HCT116 (cell line): ENCODE results near the gene COG8. TPM values are rescaled to one million over a fixed set of nuclear protein-coding genes. Genes with fewer than 3 reads are reported as not detected.

Experiments used
- ATAC-seq: fragments of 200-7000 bp; cut with Tn5 transposase; 2 replicates; pipeline ENCODE4 v1.9.1; 2020; ENCODE audit warnings: mild to moderate bottlenecking, moderate library complexity
- BruUV-seq: library from RNA; stranded (reverse); fragments of 400-500 nt; replicated peaks from 2 replicates; lab custom pipeline; 2021; lab: Mats Ljungman, UMichigan
- CTCF ChIA-PET: fragments of 300-600 bp; sonication (Branson Sonifier 250); formaldehyde crosslinking; loops from one replicate; lab custom pipeline; 2021; ENCODE audit warnings: antibody characterized with exemption; lab: Charles Lee
- POLR2A ChIA-PET: fragments of 300-600, 350-600 bp; sonication (Branson Sonifier 250); formaldehyde crosslinking; loops from one replicate; lab custom pipeline; 2021; ENCODE audit warnings: antibody characterized with exemption; lab: Charles Lee
- RAD21 ChIA-PET, 2 experiments: fragments of 300-600 bp; sonication (Branson Sonifier 250); formaldehyde crosslinking; loops; one replicate each; lab custom pipeline; 2023; ENCODE audit warnings: low total read pairs in 2 of 2; ENCODE audit not compliant: uncharacterized antibody in 2 of 2, unreplicated experiment in 2 of 2, low non-redundant PET in 1 of 2; lab: Charles Lee
- DNase-seq: peaks from one replicate; pipeline ENCODE4 v3.0.0-alpha.2; 2010; ENCODE audit warnings: low read depth, low spot score
- H2AFZ ChIP-seq: fragments of 200-600 bp; shearing (Covaris generic), sonication (generic); 2 replicates; pipeline ENCODE4 v1.6.1; 2017; ENCODE audit warnings: low read depth, mixed run types, mixed read lengths, antibody characterized with exemption, low read length; ENCODE audit not compliant: poor library complexity, severe bottlenecking
- H3K27ac ChIP-seq: 2 replicates; pipeline ENCODE4 v1.5.1; 2012; ENCODE audit warnings: low read depth, low read length
- H3K27me3 ChIP-seq: fragments of 200-600 bp; sonication (generic); 2 replicates; pipeline ENCODE4 v1.6.1; 2016; ENCODE audit warnings: mixed run types, low read length, mixed read lengths; ENCODE audit not compliant: insufficient read depth
- H3K36me3 ChIP-seq, 2 experiments: fragments of 200-500 bp in 1 of 2; fragments of 200-600 bp in 1 of 2; sonication (Bioruptor generic) in 1 of 2; sonication (generic) in 1 of 2; 2 replicates each; pipeline versions ENCODE4 v1.5.1 to v1.6.1; 2014 to 2016; ENCODE audit warnings: low read length in 2 of 2, inconsistent platforms in 1 of 2, mixed read lengths in 1 of 2, mixed run types in 1 of 2; ENCODE audit not compliant: insufficient read depth in 2 of 2, control insufficient read depth in 1 of 2
- H3K4me1 ChIP-seq, 2 experiments: fragments of 200-600 bp in 1 of 2; sonication (generic) in 1 of 2; 2 replicates each; pipeline versions ENCODE4 v1.5.1 to v1.6.1; 2012 to 2017; ENCODE audit warnings: low read length in 2 of 2, inconsistent platforms in 1 of 2, mild to moderate bottlenecking in 1 of 2, mixed read lengths in 1 of 2, mixed run types in 1 of 2, moderate library complexity in 1 of 2; ENCODE audit not compliant: insufficient read depth in 2 of 2, control insufficient read depth in 1 of 2
- H3K4me2 ChIP-seq: fragments of 200-600 bp; sonication (generic); 2 replicates; pipeline ENCODE4 v1.6.1; 2017; ENCODE audit warnings: mixed run types, low read length, mixed read lengths
- H3K4me3 ChIP-seq, 2 experiments: fragments of 200-600 bp in 1 of 2; sonication (generic) in 1 of 2; replicated peaks in 1 of 2; 2 replicates each; pipeline ENCODE4 v1.5.1; 2011 to 2016; ENCODE audit warnings: low read length in 2 of 2, control low read depth in 1 of 2, low read depth in 1 of 2, mild to moderate bottlenecking in 1 of 2, mixed read lengths in 1 of 2, mixed run types in 1 of 2
- H3K79me2 ChIP-seq: fragments of 200-600 bp; sonication (generic); 2 replicates; pipeline ENCODE4 v1.6.1; 2017; ENCODE audit warnings: mild to moderate bottlenecking, mixed run types, low read length, moderate library complexity, mixed read lengths; ENCODE audit not compliant: insufficient read depth
- H3K9ac ChIP-seq: fragments of 200-600 bp; sonication (generic); 2 replicates; pipeline ENCODE4 v1.6.1; 2016; ENCODE audit warnings: low read length, mixed read lengths
- H3K9me2 ChIP-seq: fragments of 200-600 bp; sonication (generic), shearing (Covaris generic); 2 replicates; pipeline ENCODE4 v1.6.1; 2017; ENCODE audit warnings: mixed run types, mild to moderate bottlenecking, moderate library complexity; ENCODE audit not compliant: insufficient read depth
- H3K9me3 ChIP-seq, 2 experiments: fragments of 200-500 bp in 1 of 2; fragments of 200-600 bp in 1 of 2; sonication (Bioruptor generic) in 1 of 2; sonication (generic) in 1 of 2; 2 replicates each; pipeline ENCODE4 v1.6.1; 2014 to 2017; ENCODE audit warnings: low read length in 2 of 2, mixed read lengths in 2 of 2, inconsistent platforms in 1 of 2, low read depth in 1 of 2, mild to moderate bottlenecking in 1 of 2, mixed run types in 1 of 2, moderate library complexity in 1 of 2; ENCODE audit not compliant: control insufficient read depth in 1 of 2, insufficient read depth in 1 of 2
- H4K20me1 ChIP-seq: fragments of 200-600 bp; sonication (generic), shearing (Covaris generic); 2 replicates; pipeline ENCODE4 v1.6.1; 2017; ENCODE audit warnings: mixed run types, mild to moderate bottlenecking, moderate library complexity; ENCODE audit not compliant: insufficient read depth
- EZH2 ChIP-seq: fragments of 200-600 bp; sonication (generic); IDR thresholded peaks from 2 replicates; pipeline ENCODE4 v1.6.1; 2017; ENCODE audit warnings: antibody characterized with exemption, mixed run types
- SIN3A ChIP-seq: IDR thresholded peaks from 2 replicates; pipeline ENCODE4 v1.6.1; 2012; ENCODE audit warnings: low read depth
- intact Hi-C: fragments of 100-400 bp; cut with micrococcal nuclease; formaldehyde crosslinking; loops from 2 replicates; pipeline ENCODE4 v1.10.0; 2022
- total RNA-seq: library from RNA; stranded (reverse); gene quantifications from one replicate; pipeline ENCODE4 v1.2.1, GENCODE V29; 2021; ENCODE audit not compliant: unreplicated experiment
- TF ChIP-seq, protein P1 (sequence below): IDR thresholded peaks from 2 replicates; pipeline ENCODE4 v1.6.1; 2012; ENCODE audit warnings: low read depth
- TF ChIP-seq, protein P2 (sequence below): IDR thresholded peaks from 2 replicates; pipeline ENCODE4 v1.6.1; 2011; ENCODE audit warnings: mild to moderate bottlenecking, low read length, moderate library complexity; ENCODE audit not compliant: insufficient replicate concordance; ENCODE audit errors: extremely low read depth

COG8 gene
- total RNA-seq, 1 experiment from 2014 or later = 50.3 TPM

DNA sequence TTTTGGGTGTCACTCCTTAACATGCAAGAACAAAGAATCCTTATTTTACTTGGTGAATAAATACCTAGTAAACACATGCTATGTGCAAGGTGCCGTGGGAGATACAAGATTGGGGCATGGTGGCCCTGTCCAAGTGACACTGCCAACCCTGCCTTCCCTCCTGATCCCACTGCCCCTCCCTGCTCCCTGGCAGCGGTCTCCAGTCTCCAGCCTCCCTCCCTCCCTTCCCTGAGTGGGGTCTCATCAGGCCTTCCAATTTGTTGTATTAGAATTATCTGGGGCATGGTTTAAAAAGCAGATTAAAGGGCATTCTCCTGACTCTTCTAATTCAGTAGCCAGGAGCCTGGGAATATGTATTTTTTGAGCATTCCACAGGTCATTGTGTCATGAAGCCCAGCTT is 24.7 kb upstream of the COG8 start:
- Histone ChIP-seq H3K4me2 (no peak overlapping the region), H3K36me3 (peaks cover 40 to 52% of the 10 kb centered on the region in 2 experiments; a peak in 3 of 4 replicates), H3K9me3 (no peaks in the 10 kb centered on the region), H3K4me1 (peaks cover 7 to 25% of the 10 kb centered on the region in 2 experiments), H3K9ac (no peak overlapping the region), H2AFZ (no peak overlapping the region), H3K27ac (no peak overlapping the region), H3K9me2 (no peaks in the 10 kb centered on the region), H3K27me3 (no peaks in the 10 kb centered on the region), H3K4me3 (no peak overlapping the region), H4K20me1 (no peaks in the 10 kb centered on the region), H3K79me2 (peaks cover 24% of the 10 kb centered on the region)
- no peak for TF ChIP-seq EZH2
- TF ChIP-seq, protein P1, sequence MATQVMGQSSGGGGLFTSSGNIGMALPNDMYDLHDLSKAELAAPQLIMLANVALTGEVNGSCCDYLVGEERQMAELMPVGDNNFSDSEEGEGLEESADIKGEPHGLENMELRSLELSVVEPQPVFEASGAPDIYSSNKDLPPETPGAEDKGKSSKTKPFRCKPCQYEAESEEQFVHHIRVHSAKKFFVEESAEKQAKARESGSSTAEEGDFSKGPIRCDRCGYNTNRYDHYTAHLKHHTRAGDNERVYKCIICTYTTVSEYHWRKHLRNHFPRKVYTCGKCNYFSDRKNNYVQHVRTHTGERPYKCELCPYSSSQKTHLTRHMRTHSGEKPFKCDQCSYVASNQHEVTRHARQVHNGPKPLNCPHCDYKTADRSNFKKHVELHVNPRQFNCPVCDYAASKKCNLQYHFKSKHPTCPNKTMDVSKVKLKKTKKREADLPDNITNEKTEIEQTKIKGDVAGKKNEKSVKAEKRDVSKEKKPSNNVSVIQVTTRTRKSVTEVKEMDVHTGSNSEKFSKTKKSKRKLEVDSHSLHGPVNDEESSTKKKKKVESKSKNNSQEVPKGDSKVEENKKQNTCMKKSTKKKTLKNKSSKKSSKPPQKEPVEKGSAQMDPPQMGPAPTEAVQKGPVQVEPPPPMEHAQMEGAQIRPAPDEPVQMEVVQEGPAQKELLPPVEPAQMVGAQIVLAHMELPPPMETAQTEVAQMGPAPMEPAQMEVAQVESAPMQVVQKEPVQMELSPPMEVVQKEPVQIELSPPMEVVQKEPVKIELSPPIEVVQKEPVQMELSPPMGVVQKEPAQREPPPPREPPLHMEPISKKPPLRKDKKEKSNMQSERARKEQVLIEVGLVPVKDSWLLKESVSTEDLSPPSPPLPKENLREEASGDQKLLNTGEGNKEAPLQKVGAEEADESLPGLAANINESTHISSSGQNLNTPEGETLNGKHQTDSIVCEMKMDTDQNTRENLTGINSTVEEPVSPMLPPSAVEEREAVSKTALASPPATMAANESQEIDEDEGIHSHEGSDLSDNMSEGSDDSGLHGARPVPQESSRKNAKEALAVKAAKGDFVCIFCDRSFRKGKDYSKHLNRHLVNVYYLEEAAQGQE = no peak
- TF ChIP-seq, protein P2, sequence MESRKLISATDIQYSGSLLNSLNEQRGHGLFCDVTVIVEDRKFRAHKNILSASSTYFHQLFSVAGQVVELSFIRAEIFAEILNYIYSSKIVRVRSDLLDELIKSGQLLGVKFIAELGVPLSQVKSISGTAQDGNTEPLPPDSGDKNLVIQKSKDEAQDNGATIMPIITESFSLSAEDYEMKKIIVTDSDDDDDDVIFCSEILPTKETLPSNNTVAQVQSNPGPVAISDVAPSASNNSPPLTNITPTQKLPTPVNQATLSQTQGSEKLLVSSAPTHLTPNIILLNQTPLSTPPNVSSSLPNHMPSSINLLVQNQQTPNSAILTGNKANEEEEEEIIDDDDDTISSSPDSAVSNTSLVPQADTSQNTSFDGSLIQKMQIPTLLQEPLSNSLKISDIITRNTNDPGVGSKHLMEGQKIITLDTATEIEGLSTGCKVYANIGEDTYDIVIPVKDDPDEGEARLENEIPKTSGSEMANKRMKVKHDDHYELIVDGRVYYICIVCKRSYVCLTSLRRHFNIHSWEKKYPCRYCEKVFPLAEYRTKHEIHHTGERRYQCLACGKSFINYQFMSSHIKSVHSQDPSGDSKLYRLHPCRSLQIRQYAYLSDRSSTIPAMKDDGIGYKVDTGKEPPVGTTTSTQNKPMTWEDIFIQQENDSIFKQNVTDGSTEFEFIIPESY = no peak
- TF ChIP-seq SIN3A = 0 out of 2 replicates have a peak, but pooled peaks have one; percentile 22
- BruUV-seq = no TSS peak
- ATAC-seq (no peak), DNase-seq (no peak)
- RAD21 ChIA-PET = no interaction called here
- POLR2A ChIA-PET = no interaction called here
- intact Hi-C loops = no loop called here
- CTCF ChIA-PET = no interaction called here
